C4-2B (cell line): ENCODE data around the gene SPSB4.

Source experiments
- ZFX ChIP-seq: fragments of 450-650 bp; IDR thresholded peaks from 2 replicates; pipeline ENCODE4 v1.6.1; 2017
- TF ChIP-seq, protein P1 (sequence below): fragments of 450-650 bp; conservative IDR thresholded peaks from 2 replicates; pipeline ENCODE4 v1.5.1; 2017; ENCODE audit warnings: mild to moderate bottlenecking

DNA sequence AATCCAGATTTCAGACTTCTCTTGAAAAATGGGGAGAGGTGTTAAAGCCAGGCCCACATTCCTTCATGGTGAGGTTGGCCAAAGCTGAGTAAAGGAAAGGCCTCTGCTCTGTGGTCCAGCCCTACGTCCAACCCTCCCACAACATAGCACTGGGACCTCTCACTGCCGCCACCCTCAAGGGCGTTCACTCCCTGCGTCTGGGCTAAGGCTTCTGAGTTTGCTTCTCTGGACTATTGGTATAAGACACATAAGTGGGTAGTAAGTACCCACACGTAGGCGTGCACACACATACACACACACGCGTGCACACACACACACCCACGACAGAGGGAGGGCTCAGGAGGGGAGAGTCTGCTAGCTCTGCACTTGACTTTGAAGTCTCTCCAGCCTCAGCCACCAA is 100.3 kb downstream of the SPSB4 start:
- TF ChIP-seq, protein P1, sequence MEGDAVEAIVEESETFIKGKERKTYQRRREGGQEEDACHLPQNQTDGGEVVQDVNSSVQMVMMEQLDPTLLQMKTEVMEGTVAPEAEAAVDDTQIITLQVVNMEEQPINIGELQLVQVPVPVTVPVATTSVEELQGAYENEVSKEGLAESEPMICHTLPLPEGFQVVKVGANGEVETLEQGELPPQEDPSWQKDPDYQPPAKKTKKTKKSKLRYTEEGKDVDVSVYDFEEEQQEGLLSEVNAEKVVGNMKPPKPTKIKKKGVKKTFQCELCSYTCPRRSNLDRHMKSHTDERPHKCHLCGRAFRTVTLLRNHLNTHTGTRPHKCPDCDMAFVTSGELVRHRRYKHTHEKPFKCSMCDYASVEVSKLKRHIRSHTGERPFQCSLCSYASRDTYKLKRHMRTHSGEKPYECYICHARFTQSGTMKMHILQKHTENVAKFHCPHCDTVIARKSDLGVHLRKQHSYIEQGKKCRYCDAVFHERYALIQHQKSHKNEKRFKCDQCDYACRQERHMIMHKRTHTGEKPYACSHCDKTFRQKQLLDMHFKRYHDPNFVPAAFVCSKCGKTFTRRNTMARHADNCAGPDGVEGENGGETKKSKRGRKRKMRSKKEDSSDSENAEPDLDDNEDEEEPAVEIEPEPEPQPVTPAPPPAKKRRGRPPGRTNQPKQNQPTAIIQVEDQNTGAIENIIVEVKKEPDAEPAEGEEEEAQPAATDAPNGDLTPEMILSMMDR = no peak
- no peak for TF ChIP-seq ZFX
